HG03045 (cell line): ENCODE data around the gene SLC38A2.
A peak's percentile ranks its signal among the peaks of the same experiment; 100 is the strongest.

Experiments used
- ATAC-seq: cut with Tn5 transposase; IDR thresholded peaks from one replicate; pipeline ENCODE4 v1.9.1; 2021; ENCODE audit warnings: mild to moderate bottlenecking, moderate library complexity; ENCODE audit not compliant: unreplicated experiment

SLC38A2 gene

GRCh38 chr12:46362895-46363581 lies 9.5 kb downstream of the SLC38A2 start:
- ATAC-seq: no peak

- ATAC-seq: no peak
Observed at GRCh38 chr12:46361667-46362034, 10.9 kb downstream of the SLC38A2 start.

GRCh38 chr12:46360908-46361666 lies 11.5 kb downstream of the SLC38A2 start:
- ATAC-seq: peak; percentile 61

- no peak for ATAC-seq
Observed at GRCh38 chr12:46360370-46360769, 12.2 kb downstream of the SLC38A2 start.

GRCh38 chr12:46359667-46360280 lies 12.8 kb downstream of the SLC38A2 start:
- no peak for ATAC-seq

- no peak for ATAC-seq
Observed at GRCh38 chr12:46358791-46359666, 13.5 kb downstream of the SLC38A2 start.

- ATAC-seq: no peak
Observed at GRCh38 chr12:46358325-46358700, 14.3 kb downstream of the SLC38A2 start.

GRCh38 chr12:46357438-46358324 lies 14.9 kb downstream of the SLC38A2 start:
- ATAC-seq: no peak

- no peak for ATAC-seq
Observed at GRCh38 chr12:46356655-46357437, 15.7 kb downstream of the SLC38A2 start.

GRCh38 chr12:46354802-46355199 lies 17.8 kb downstream of the SLC38A2 start:
- no peak for ATAC-seq

GRCh38 chr12:46354111-46354801 lies 18.3 kb downstream of the SLC38A2 start:
- ATAC-seq: no peak

- ATAC-seq: no peak
Observed at GRCh38 chr12:46351886-46352650, 20.5 kb downstream of the SLC38A2 start.

- ATAC-seq: no peak
Observed at GRCh38 chr12:46351138-46351537, 21.4 kb downstream of the SLC38A2 start.

- ATAC-seq: no peak
Observed at GRCh38 chr12:46349253-46349652, 23.3 kb downstream of the SLC38A2 start.

- no peak for ATAC-seq
Observed at GRCh38 chr12:46343118-46343852, 29.3 kb downstream of the SLC38A2 start.

- no peak for ATAC-seq
Observed at GRCh38 chr12:46342562-46343033, 30.0 kb downstream of the SLC38A2 start.

- ATAC-seq: no peak
Observed at GRCh38 chr12:46339051-46339450, 33.5 kb downstream of the SLC38A2 start.
